IPS-NIHi11 (cell line): ENCODE data around the gene C5orf22.

Source experiments
- DNase-seq: peaks from one replicate; pipeline ENCODE4 v3.0.0; 2012; ENCODE audit warnings: mixed read lengths, low spot score

C5orf22 gene

GRCh38 chr5:31604644-31605043 lies 72.5 kb downstream of the C5orf22 start:
- no peak for DNase-seq
